IMR-90 (cell line): Measurements from ENCODE around the gene SNX21. TPM values are rescaled to one million over a fixed set of nuclear protein-coding genes. Genes with fewer than 3 reads are reported as not detected.
"Not testable (repeated sequence)": the region's sequence is repeated elsewhere in the genome, so short reads cannot be mapped to it uniquely, and the experiment has no call there.

Experiments
- ATAC-seq: fragments of 200-7000 bp; cut with Tn5 transposase; 2 replicates; pipeline ENCODE4 v1.9.1; 2020; ENCODE audit warnings: low read depth, mild to moderate bottlenecking, moderate library complexity
- BruUV-seq: library from RNA; stranded (reverse); fragments of 400-500 nt; replicated peaks from 2 replicates; lab custom pipeline; 2021; lab: Mats Ljungman, UMichigan
- CTCF ChIA-PET: fragments of 300-600 bp; formaldehyde crosslinking; extraction: SDS; loops from one replicate; lab custom pipeline; 2021; ENCODE audit warnings: antibody characterized with exemption; lab: Yijun Ruan, JAX
- POLR2A ChIA-PET: fragments of 300-600 bp; sonication (Branson Sonifier 250); formaldehyde crosslinking; loops from one replicate; lab custom pipeline; 2022; ENCODE audit warnings: antibody characterized with exemption; ENCODE audit not compliant: unreplicated experiment; lab: Charles Lee
- DNase-seq: peaks from one replicate; pipeline ENCODE4 v3.0.0; 2013
- H2AFZ ChIP-seq: replicated peaks from 2 replicates; pipeline ENCODE3; 2013; ENCODE audit warnings: low read length, mild to moderate bottlenecking; ENCODE audit not compliant: poor library complexity
- H2AK5ac ChIP-seq: 2 replicates; pipeline ENCODE4 v1.6.1; 2013; ENCODE audit warnings: low read depth, low read length, inconsistent platforms
- H2AK9ac ChIP-seq: replicated peaks from 2 replicates; pipeline ENCODE3; 2013; ENCODE audit warnings: mild to moderate bottlenecking, low read depth, low read length, moderate library complexity; ENCODE audit not compliant: poor library complexity
- H2BK120ac ChIP-seq: 2 replicates; pipeline ENCODE4 v1.6.1; 2013; ENCODE audit warnings: low read depth, low read length, inconsistent platforms
- H2BK15ac ChIP-seq: 3 replicates; pipeline ENCODE4 v1.6.1; 2013; ENCODE audit warnings: low read depth, low read length, inconsistent platforms
- H2BK20ac ChIP-seq: 2 replicates; pipeline ENCODE4 v1.6.1; 2013; ENCODE audit warnings: low read depth, mild to moderate bottlenecking, inconsistent platforms, low read length, moderate library complexity
- H2BK5ac ChIP-seq: 2 replicates; pipeline ENCODE4 v1.6.1; 2013; ENCODE audit warnings: mild to moderate bottlenecking, low read depth, low read length, inconsistent platforms; ENCODE audit not compliant: poor library complexity, severe bottlenecking
- H3K14ac ChIP-seq: replicated peaks from 2 replicates; pipeline ENCODE4 v1.6.1; 2013; ENCODE audit warnings: low read depth, low read length, inconsistent platforms
- H3K18ac ChIP-seq: 2 replicates; pipeline ENCODE4 v1.6.1; 2013; ENCODE audit warnings: low read depth, low read length, control low read depth
- H3K23ac ChIP-seq: 2 replicates; pipeline ENCODE4 v1.6.1; 2013; ENCODE audit warnings: low read depth, low read length, inconsistent platforms
- H3K27ac ChIP-seq: 2 replicates; pipeline ENCODE4 v1.5.1; 2013; ENCODE audit warnings: mild to moderate bottlenecking, control low read depth, low read length; ENCODE audit not compliant: insufficient read depth
- H3K27me3 ChIP-seq: 2 replicates; pipeline ENCODE4 v1.6.1; 2013; ENCODE audit warnings: low read length; ENCODE audit not compliant: control insufficient read depth, insufficient read depth
- H3K36me3 ChIP-seq: 2 replicates; pipeline ENCODE4 v1.6.1; 2013; ENCODE audit warnings: low read length, mixed read lengths; ENCODE audit not compliant: control insufficient read depth, insufficient read depth
- H3K4ac ChIP-seq: 2 replicates; pipeline ENCODE4 v1.6.1; 2013; ENCODE audit warnings: low read depth, low read length, inconsistent platforms
- H3K4me1 ChIP-seq: 2 replicates; pipeline ENCODE4 v1.6.1; 2013; ENCODE audit warnings: low read length, mixed read lengths; ENCODE audit not compliant: control insufficient read depth, insufficient read depth
- H3K4me2 ChIP-seq: 2 replicates; pipeline ENCODE4 v1.6.1; 2013; ENCODE audit warnings: low read depth, mild to moderate bottlenecking, control low read depth, low read length, moderate library complexity
- H3K4me3 ChIP-seq: 2 replicates; pipeline ENCODE4 v1.5.1; 2013; ENCODE audit warnings: low read depth, mild to moderate bottlenecking, control low read depth, low read length, moderate library complexity; ENCODE audit not compliant: insufficient read depth
- H3K56ac ChIP-seq: 2 replicates; pipeline ENCODE4 v1.6.1; 2013; ENCODE audit warnings: low read length, inconsistent platforms; ENCODE audit not compliant: insufficient read depth; ENCODE audit errors: extremely low read depth
- H3K79me1 ChIP-seq, 2 experiments: 2 replicates each; pipeline ENCODE4 v1.6.1; 2013; ENCODE audit warnings: low read length in 2 of 2, inconsistent platforms in 1 of 2, low read depth in 1 of 2
- H3K9ac ChIP-seq: 2 replicates; pipeline ENCODE4 v1.6.1; 2013; ENCODE audit warnings: low read depth, low read length, control low read depth
- H3K9me1 ChIP-seq: 2 replicates; pipeline ENCODE4 v1.6.1; 2013; ENCODE audit warnings: low read length, inconsistent platforms; ENCODE audit not compliant: insufficient read depth
- H3K9me3 ChIP-seq: 2 replicates; pipeline ENCODE4 v1.6.1; 2013; ENCODE audit warnings: low read length; ENCODE audit not compliant: control insufficient read depth, insufficient read depth
- H4K20me1 ChIP-seq: 2 replicates; pipeline ENCODE4 v1.6.1; 2013; ENCODE audit warnings: low read length, inconsistent platforms; ENCODE audit not compliant: insufficient read depth
- H4K5ac ChIP-seq: 2 replicates; pipeline ENCODE4 v1.6.1; 2013; ENCODE audit warnings: mild to moderate bottlenecking, low read depth, low read length, control low read depth
- H4K8ac ChIP-seq, 2 experiments: 2 replicates each; pipeline ENCODE4 v1.6.1; 2013; ENCODE audit warnings: low read depth in 2 of 2, low read length in 2 of 2, control low read depth in 1 of 2, inconsistent platforms in 1 of 2
- H4K91ac ChIP-seq: 2 replicates; pipeline ENCODE4 v1.6.1; 2013; ENCODE audit warnings: low read depth, low read length, inconsistent platforms; ENCODE audit not compliant: insufficient read depth
- CEBPB ChIP-seq: IDR thresholded peaks from 2 replicates; pipeline ENCODE4 v1.6.1; 2012; ENCODE audit warnings: low read depth, low read length, improper control_type of control experiment
- ELK1 ChIP-seq: fragments of 150-350 bp; IDR thresholded peaks from 2 replicates; pipeline ENCODE4 v1.6.1; 2016; ENCODE audit warnings: low read depth, mild to moderate bottlenecking, low read length, moderate library complexity, borderline replicate concordance
- FOS ChIP-seq: fragments of 150-350 bp; IDR thresholded peaks from 2 replicates; pipeline ENCODE4 v1.6.1; 2016; ENCODE audit warnings: low read depth, low read length
- POLR2A ChIP-seq: IDR thresholded peaks from 2 replicates; pipeline ENCODE4 v1.6.1; 2012; ENCODE audit warnings: mild to moderate bottlenecking, low read depth, low read length
- WGBS, 2 experiments: methylation state at CpG; one replicate each; pipeline versions ENCODE4 v1.1.5 to v1.1.7; 2013; ENCODE audit warnings: missing lambda C conversion rate in 2 of 2; ENCODE audit not compliant: insufficient read length in 1 of 2; ENCODE audit errors: extremely low coverage in 2 of 2; 5-methylcytosine and 5-hydroxymethylcytosine counted together
- dilution Hi-C: fragments of 300-500 bp; cut with HindIII; formaldehyde crosslinking; loops from one replicate; pipeline ENCODE4 v1.14.3; 2018; ENCODE audit warnings: low sequenced_read_pairs; ENCODE audit not compliant: unreplicated experiment
- in situ Hi-C: fragments of 300-500 bp; cut with MboI; formaldehyde crosslinking; loops from 3 replicates; pipeline ENCODE4 v1.14.3; 2019; ENCODE audit warnings: low sequenced_read_pairs, inconsistent platforms, mixed read lengths
- intact Hi-C: fragments of 100-400 bp; cut with micrococcal nuclease; formaldehyde crosslinking; loops from 2 replicates; pipeline ENCODE4 v1.10.0; 2022
- polyA plus RNA-seq, 3 experiments: library from polyadenylated mRNA; depleted of rRNA; stranded (reverse); fragments of >200 nt; gene quantifications; 2 replicates each; pipeline ENCODE4 v1.2.3, GENCODE V29; 2012; ENCODE audit warnings: low replicate concordance in 1 of 3
- total RNA-seq: library from RNA; depleted of rRNA; stranded (reverse); fragments of >200 nt; gene quantifications from 2 replicates; pipeline ENCODE4 v1.2.3, GENCODE V29; 2012

The SNX21 gene
- total and polyA plus RNA-seq, 2 of the 4 experiments (the other 2 are of a cell fraction) = 11.1 to 17.9 TPM

GRCh38 chr20:45873409-45874103 is 40.0 kb downstream of the SNX21 start:
- H2AK5ac ChIP-seq = no peak overlapping the region
- H2BK15ac ChIP-seq = no peak overlapping the region
- H3K27me3 ChIP-seq = no peaks in the 10 kb centered on the region
- H2BK5ac ChIP-seq = peak overlapping the region; percentile 68
- no TSS peak for BruUV-seq
- CTCF ChIA-PET = no interaction called here
- dilution Hi-C loops (no loop called here), intact Hi-C loops (no loop called here), in situ Hi-C loops (no loop called here)
- no peak overlapping the region for H2BK120ac ChIP-seq
- H2AK9ac ChIP-seq = no peak overlapping the region
- peaks cover 7% of the 10 kb centered on the region for H3K9me1 ChIP-seq
- no peaks in the 10 kb centered on the region for H4K20me1 ChIP-seq
- DNase-seq (peak; percentile 67), ATAC-seq (peak; percentile 91)
- no CpG with 5 or more reads among the region's 1 CpG for WGBS, 2 experiments
- no peak for TF ChIP-seq ELK1
- no peak for TF ChIP-seq POLR2A
- TF ChIP-seq FOS = peak; percentile 23; the same call in 1 of the 2 replicates
- no peak for TF ChIP-seq CEBPB
- no peak overlapping the region for H3K14ac ChIP-seq
- H3K27ac ChIP-seq = peak overlapping the region; percentile 33; the same call in 1 of the 2 replicates
- no peak overlapping the region for H3K56ac ChIP-seq
- no peak overlapping the region for H4K91ac ChIP-seq
- H3K36me3 ChIP-seq = peaks cover 17% of the 10 kb centered on the region
- H2AFZ ChIP-seq = no peak overlapping the region
- no peaks in the 10 kb centered on the region for H3K9me3 ChIP-seq
- H3K4me1 ChIP-seq = peaks cover 8% of the 10 kb centered on the region
- H3K23ac ChIP-seq = no peak overlapping the region
- H3K18ac ChIP-seq = no peak overlapping the region
- H3K4me3 ChIP-seq = no peak overlapping the region
- peak overlapping the region; percentile 10; the same call in 1 of the 2 replicates for H3K4me2 ChIP-seq
- no peak overlapping the region for H3K9ac ChIP-seq
- POLR2A ChIA-PET = no interaction called here
- H2BK20ac ChIP-seq = no peak overlapping the region
- no peak overlapping the region for H4K8ac ChIP-seq
- H4K5ac ChIP-seq = no peak overlapping the region
- H3K79me1 ChIP-seq = 0 out of 4 replicates have a peak, but pooled peaks cover 0 to 5% of the 10 kb centered on the region in 2 experiments
- H3K4ac ChIP-seq = no peak overlapping the region

GRCh38 chr20:45874104-45874481 is 40.5 kb downstream of the SNX21 start:
- 94% methylated on average over 8 of the region's 10 CpGs; no CpG with 5 or more reads in 1 of the 2 experiments for WGBS, 2 experiments
- BruUV-seq, H4K20me1 ChIP-seq, CTCF ChIA-PET, dilution Hi-C loops, H4K91ac ChIP-seq, H4K5ac ChIP-seq, POLR2A ChIA-PET, intact Hi-C loops, H2AK9ac ChIP-seq, H3K9me3 ChIP-seq, H3K18ac ChIP-seq, in situ Hi-C loops, H3K4me1 ChIP-seq, H3K4me2 ChIP-seq, H3K14ac ChIP-seq, H4K8ac ChIP-seq, H2BK120ac ChIP-seq, H3K27me3 ChIP-seq, H2BK15ac ChIP-seq, H3K4me3 ChIP-seq, H3K9me1 ChIP-seq, H3K4ac ChIP-seq, H3K9ac ChIP-seq, H3K27ac ChIP-seq, DNase-seq, H3K23ac ChIP-seq, H3K79me1 ChIP-seq, H2BK20ac ChIP-seq, H2AK5ac ChIP-seq, H2AFZ ChIP-seq: not testable (repeated sequence)
- Histone ChIP-seq H2BK5ac (peak overlapping the region; percentile 68), H3K56ac (0 out of 2 replicates have a peak overlapping the region, but pooled peaks have one; percentile 12), H3K36me3 (peaks cover 17% of the 10 kb centered on the region)
- ATAC-seq = 0 out of 2 replicates have a peak, but pooled peaks have one; percentile 6
